Peyer's patch (tissue), 4 donors: ENCODE results near the gene BOC.

ENCODE experiments used
- CTCF ChIP-seq, 6 experiments: fragments of 450-650 bp in 4 of 6; fragments of 200-600 bp in 2 of 6; sonication (generic) in 1 of 6; IDR thresholded peaks; one replicate each; pipeline ENCODE4 v1.5.1; 2017 to 2019; ENCODE audit warnings: antibody characterized with exemption in 6 of 6, mild to moderate bottlenecking in 3 of 6, moderate library complexity in 1 of 6
- POLR2A ChIP-seq, 2 donors: fragments of 450-650 bp; IDR thresholded peaks; one replicate each; pipeline ENCODE4 v1.5.1; 2017; ENCODE audit warnings: antibody characterized with exemption in 2 of 2, mild to moderate bottlenecking in 2 of 2, moderate library complexity in 2 of 2

- TF ChIP-seq CTCF (IDR thresholded peaks at IDR 0.05), result no peak
- TF ChIP-seq POLR2A (IDR thresholded peaks at IDR 0.05), result no peak
Observed at GRCh38 chr3:113304856-113305540, 93.6 kb downstream of the BOC start.
